Effector memory CD4-positive, alpha-beta T cell (primary cell): ENCODE data around the gene PLCL1.
A peak's percentile ranks its signal among the peaks of the same experiment; 100 is the strongest.

Experiments used
- DNase-seq, 3 donors: peaks; one replicate each; pipeline ENCODE4 v3.0.0-alpha.2; 2020
- H3K27ac ChIP-seq: 2 replicates; pipeline ENCODE4 v1.7.0; 2013; ENCODE audit warnings: mild to moderate bottlenecking, low read length, moderate library complexity; ENCODE audit not compliant: insufficient read depth, poor library complexity, severe bottlenecking
- H3K27me3 ChIP-seq: replicated peaks from 2 replicates; pipeline ENCODE4 v1.7.0; 2013; ENCODE audit warnings: mild to moderate bottlenecking, low read length; ENCODE audit not compliant: insufficient read depth, control insufficient read depth, poor library complexity, severe bottlenecking
- H3K36me3 ChIP-seq: 2 replicates; pipeline ENCODE4 v1.7.0; 2013; ENCODE audit warnings: mild to moderate bottlenecking, low read length, moderate library complexity; ENCODE audit not compliant: control insufficient read depth, insufficient read depth
- H3K4me1 ChIP-seq: 2 replicates; pipeline ENCODE4 v1.7.0; 2013; ENCODE audit warnings: low read length, mild to moderate bottlenecking; ENCODE audit not compliant: control insufficient read depth, insufficient read depth, poor library complexity, severe bottlenecking
- H3K4me3 ChIP-seq: 2 replicates; pipeline ENCODE4 v1.7.0; 2013; ENCODE audit warnings: low read length, low read depth, mild to moderate bottlenecking; ENCODE audit not compliant: insufficient read depth, poor library complexity, severe bottlenecking
- H3K9me3 ChIP-seq: 2 replicates; pipeline ENCODE4 v1.7.0; 2013; ENCODE audit warnings: mild to moderate bottlenecking, low read length, moderate library complexity; ENCODE audit not compliant: control insufficient read depth

PLCL1 gene

GRCh38 chr2:197897960-197898678, 93.7 kb downstream of the PLCL1 start:
- H3K27ac ChIP-seq, result no peak overlapping the region
- no peak for DNase-seq
- no peaks in the 10 kb centered on the region for H3K27me3 ChIP-seq
- no peak overlapping the region for H3K4me3 ChIP-seq
- H3K9me3 ChIP-seq, result no peaks in the 10 kb centered on the region
- peaks cover 4% of the 10 kb centered on the region for H3K4me1 ChIP-seq
- no peaks in the 10 kb centered on the region for H3K36me3 ChIP-seq

DNA sequence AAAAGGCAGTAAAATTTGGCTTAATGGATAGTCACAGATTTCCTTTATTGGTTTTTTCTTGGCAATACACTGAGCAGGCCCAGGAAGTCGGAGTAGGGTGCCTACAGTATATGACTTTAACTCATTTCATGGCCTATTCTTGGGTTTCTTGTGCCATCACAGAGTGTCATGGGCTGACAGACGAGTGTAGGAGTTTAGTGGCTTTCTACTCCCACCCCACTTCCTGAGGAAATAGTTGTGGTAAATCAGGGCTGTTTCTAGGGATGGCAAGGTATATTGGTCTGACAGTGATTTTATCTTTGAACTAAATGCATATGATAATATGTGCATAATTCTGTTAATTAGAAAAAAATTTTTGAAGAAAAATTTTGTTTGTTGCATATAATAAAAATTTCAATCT, 100.1 kb downstream of the PLCL1 start:
- H3K36me3 ChIP-seq, result no peaks in the 10 kb centered on the region
- H3K4me1 ChIP-seq, result peaks cover 5% of the 10 kb centered on the region
- DNase-seq, result no peak
- H3K27ac ChIP-seq, result peak overlapping the region; percentile 8
- no peak overlapping the region for H3K4me3 ChIP-seq
- no peaks in the 10 kb centered on the region for H3K9me3 ChIP-seq
- H3K27me3 ChIP-seq, result no peaks in the 10 kb centered on the region

GRCh38 chr2:197908156-197908555, 103.8 kb downstream of the PLCL1 start:
- Histone ChIP-seq H3K4me1 (peaks cover 5% of the 10 kb centered on the region), H3K27me3 (no peaks in the 10 kb centered on the region), H3K4me3 (no peak overlapping the region), H3K9me3 (no peaks in the 10 kb centered on the region), H3K36me3 (no peaks in the 10 kb centered on the region), H3K27ac (no peak overlapping the region)
- DNase-seq, result no peak

DNA sequence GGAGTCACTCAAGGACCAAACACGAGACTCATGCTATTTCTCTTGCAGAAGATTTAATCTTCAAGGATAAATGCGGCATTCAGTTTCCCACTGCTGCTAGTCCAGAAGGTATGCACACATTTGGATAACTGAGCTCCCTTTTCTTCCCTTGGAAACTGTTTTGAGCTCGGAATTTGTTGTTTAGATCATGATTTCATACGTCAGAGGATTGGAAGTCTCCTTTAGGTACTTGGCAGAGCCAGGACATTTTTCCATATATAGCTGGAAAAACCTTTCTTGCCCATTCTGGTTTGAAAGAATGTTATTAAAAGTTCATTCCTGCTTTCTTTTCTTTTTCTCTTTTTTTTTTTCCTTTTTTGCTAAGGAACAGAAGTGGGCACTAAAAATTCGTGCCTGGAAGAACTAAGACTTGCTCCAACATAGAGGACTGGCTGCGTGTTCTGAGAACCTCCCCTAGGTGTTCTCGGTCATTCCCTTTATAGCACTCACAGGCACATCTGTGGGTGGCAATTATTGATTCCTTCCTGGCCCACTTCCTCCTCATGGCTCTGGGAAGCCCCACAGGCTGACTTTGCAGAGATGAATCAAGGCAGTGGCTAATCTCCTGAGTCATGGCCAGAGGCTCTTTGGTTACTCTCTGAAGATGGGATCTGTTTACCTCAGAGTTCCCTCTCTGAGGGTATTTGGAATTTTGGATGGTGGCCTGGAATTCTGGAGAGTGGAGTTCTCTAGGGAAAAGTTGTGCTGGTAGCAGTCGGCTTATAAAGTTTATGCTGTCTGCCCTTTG, 104.8 kb downstream of the PLCL1 start:
- DNase-seq, result no peak

DNA sequence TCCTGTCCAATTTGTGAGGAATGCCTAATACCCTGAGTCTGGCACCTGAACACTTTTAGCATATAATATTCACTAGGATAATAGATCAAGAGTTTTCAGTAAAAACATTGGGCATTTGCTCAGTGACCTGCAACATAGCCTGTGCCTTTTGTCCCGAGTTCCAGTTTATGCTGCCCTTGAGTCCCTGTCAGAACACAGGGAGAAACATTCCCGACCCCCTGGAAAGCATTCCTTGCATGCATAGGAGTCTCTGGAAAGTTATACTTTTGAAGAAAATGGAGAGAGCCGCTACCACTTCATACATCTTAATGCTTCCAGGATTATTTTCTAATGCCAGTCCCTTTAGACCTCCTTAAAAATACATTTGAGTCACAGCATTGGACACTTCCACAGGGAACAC, 107.3 kb downstream of the PLCL1 start:
- Histone ChIP-seq H3K36me3 (no peaks in the 10 kb centered on the region), H3K27ac (no peak overlapping the region), H3K4me1 (no peaks in the 10 kb centered on the region), H3K9me3 (no peaks in the 10 kb centered on the region), H3K4me3 (no peak overlapping the region), H3K27me3 (no peaks in the 10 kb centered on the region)
- DNase-seq, result no peak

More for the DNA sequence above, 104.8 kb downstream of the PLCL1 start:
- Histone ChIP-seq H3K4me3 (no peak overlapping the region), H3K9me3 (no peaks in the 10 kb centered on the region), H3K4me1 (peaks cover 4% of the 10 kb centered on the region), H3K27ac (no peak overlapping the region), H3K36me3 (no peaks in the 10 kb centered on the region), H3K27me3 (no peaks in the 10 kb centered on the region)

DNA sequence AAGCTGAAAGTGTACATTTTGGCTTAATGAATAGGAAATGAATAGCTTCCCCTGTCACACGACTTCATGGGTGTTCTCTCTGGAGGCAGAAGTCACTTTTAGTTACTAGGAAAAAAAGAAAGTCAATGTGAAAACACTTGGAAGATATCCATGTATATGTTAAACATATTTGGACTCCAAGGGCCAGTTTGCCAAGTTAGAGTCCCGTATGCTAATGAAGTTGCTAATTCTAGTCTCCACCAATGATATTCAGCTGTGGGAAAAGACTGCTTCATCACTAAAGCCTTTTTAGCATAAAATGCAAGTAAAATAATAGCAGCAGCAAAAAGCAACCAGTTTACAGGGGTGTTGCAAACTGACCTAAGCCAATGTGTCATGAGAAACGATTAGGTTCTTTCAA, 108.7 kb downstream of the PLCL1 start:
- Histone ChIP-seq H3K9me3 (no peaks in the 10 kb centered on the region), H3K27me3 (no peaks in the 10 kb centered on the region), H3K36me3 (no peaks in the 10 kb centered on the region), H3K4me1 (no peaks in the 10 kb centered on the region), H3K27ac (no peak overlapping the region), H3K4me3 (no peak overlapping the region)
- DNase-seq, result no peak

GRCh38 chr2:197914778-197915177, 110.4 kb downstream of the PLCL1 start:
- no peak overlapping the region for H3K27ac ChIP-seq
- H3K27me3 ChIP-seq, result no peaks in the 10 kb centered on the region
- H3K36me3 ChIP-seq, result no peaks in the 10 kb centered on the region
- H3K4me3 ChIP-seq, result no peak overlapping the region
- H3K4me1 ChIP-seq, result no peaks in the 10 kb centered on the region
- H3K9me3 ChIP-seq, result no peaks in the 10 kb centered on the region
- DNase-seq, result no peak

DNA sequence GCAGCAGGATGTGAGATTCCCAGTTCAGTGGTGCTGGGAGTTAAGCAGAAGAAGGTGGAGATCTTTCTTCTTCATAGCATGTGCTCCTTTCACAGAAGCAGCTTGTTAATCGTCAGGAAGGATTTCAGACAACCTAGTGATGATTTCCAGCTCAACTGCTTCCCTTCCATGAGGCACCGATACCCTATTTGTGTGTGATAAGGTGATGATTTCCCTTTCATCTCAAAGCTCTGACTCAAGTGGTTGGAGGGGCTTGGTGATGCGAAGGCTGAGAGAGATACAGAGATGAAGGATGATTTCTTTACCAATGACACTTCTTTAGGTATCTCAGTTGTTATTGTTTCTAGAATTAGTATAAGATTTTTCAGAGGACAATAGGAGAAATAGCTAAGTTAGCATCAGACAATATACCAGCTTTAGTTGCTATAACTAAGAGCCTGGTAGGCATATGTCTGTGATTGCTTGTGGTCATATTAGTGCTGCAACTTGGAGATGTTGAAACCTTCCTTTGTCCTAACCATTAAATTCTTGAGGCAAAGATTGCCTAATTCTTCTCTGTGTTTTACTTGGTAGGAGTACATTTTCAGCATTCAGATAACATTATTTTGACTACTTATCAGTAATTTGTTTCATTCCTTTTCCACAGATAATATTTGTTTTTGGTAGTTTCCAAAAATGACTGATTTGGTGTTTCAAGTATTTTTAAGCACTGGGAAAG, 111.3 kb downstream of the PLCL1 start:
- H3K27ac ChIP-seq, result no peak overlapping the region
- H3K27me3 ChIP-seq, result no peaks in the 10 kb centered on the region
- H3K9me3 ChIP-seq, result no peaks in the 10 kb centered on the region
- no peaks in the 10 kb centered on the region for H3K36me3 ChIP-seq
- no peak overlapping the region for H3K4me3 ChIP-seq
- no peak for DNase-seq
- H3K4me1 ChIP-seq, result no peaks in the 10 kb centered on the region

DNA sequence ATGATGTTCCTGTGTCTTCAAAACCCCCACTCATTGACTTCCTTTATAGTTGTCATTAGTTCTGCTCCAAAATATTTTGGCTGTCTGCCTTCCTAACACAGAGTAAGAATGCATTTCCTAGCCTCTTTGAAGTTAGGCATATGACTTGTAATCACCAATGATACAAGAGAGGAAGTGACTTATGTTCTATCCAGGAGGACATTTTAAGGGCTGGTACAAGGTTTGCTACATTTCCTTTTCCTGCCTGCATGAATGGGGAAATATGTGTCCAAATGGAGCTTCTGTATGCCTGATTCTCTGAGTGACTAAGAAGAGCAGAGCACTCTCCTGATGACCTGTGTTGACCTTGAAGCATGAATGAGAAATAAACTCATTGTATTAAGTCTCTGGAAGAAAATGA, 115.1 kb downstream of the PLCL1 start:
- H3K4me3 ChIP-seq, result no peak overlapping the region
- no peaks in the 10 kb centered on the region for H3K27me3 ChIP-seq
- no peak for DNase-seq
- no peaks in the 10 kb centered on the region for H3K36me3 ChIP-seq
- H3K9me3 ChIP-seq, result no peaks in the 10 kb centered on the region
- no peak overlapping the region for H3K27ac ChIP-seq
- H3K4me1 ChIP-seq, result no peaks in the 10 kb centered on the region

DNA sequence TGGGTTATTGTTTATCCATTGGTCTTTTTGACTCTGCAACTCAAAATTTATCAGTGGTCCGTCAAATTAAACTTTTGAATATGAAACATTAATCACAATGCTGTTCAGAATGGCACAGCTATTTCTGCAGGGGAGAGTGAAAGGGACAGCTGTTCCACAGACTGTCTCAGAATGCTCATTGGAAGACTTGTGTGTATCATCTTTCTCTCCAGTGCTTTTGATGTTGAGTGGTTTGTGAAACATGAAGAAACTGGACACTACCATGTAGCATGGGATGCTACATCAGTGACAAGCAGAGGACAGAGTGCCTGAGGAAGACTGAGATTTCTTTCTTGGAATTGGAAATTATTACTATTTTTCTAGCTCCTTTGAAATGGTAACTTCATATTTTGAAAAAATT, 115.7 kb downstream of the PLCL1 start:
- no peak for DNase-seq
- Histone ChIP-seq H3K27ac (no peak overlapping the region), H3K27me3 (no peaks in the 10 kb centered on the region), H3K4me3 (no peak overlapping the region), H3K9me3 (no peaks in the 10 kb centered on the region), H3K4me1 (no peaks in the 10 kb centered on the region), H3K36me3 (no peaks in the 10 kb centered on the region)
